GM18499 (cell line): Measurements from ENCODE around the gene TMEM95.

Experiments
- ATAC-seq: cut with Tn5 transposase; IDR thresholded peaks from one replicate; pipeline ENCODE4 v1.9.1; 2021; ENCODE audit warnings: moderate number of reproducible peaks; ENCODE audit not compliant: insufficient read depth, unreplicated experiment

The TMEM95 gene

GRCh38 chr17:7355053-7355452 lies at the start of gene TMEM95:
TMEM95 (plus strand) TSS chr17:7355156; CDS start chr17:7355205, 49 bp downstream.
- no peak for ATAC-seq

GRCh38 chr17:7306911-7307685 lies 47.9 kb upstream of the TMEM95 start, which contains the start of gene EIF5A:
EIF5A (plus strand) TSS chr17:7307628; CDS start chr17:7309636, 2,008 bp downstream.
- peak; percentile 56 for ATAC-seq

- ATAC-seq: no peak
Measured at GRCh38 chr17:7307686-7308624, 47.0 kb upstream of the TMEM95 start.

GRCh38 chr17:7308625-7309433 lies 46.1 kb upstream of the TMEM95 start:
- no peak for ATAC-seq

- no peak for ATAC-seq
Measured at GRCh38 chr17:7309628-7310027, 45.3 kb upstream of the TMEM95 start.

GRCh38 chr17:7311110-7311705 lies 43.7 kb upstream of the TMEM95 start:
- ATAC-seq: no peak

GRCh38 chr17:7312432-7313087 lies 42.4 kb upstream of the TMEM95 start:
- no peak for ATAC-seq

GRCh38 chr17:7313088-7313889 lies 41.7 kb upstream of the TMEM95 start:
- ATAC-seq: no peak

GRCh38 chr17:7313890-7314718 lies 40.9 kb upstream of the TMEM95 start:
- no peak for ATAC-seq

- ATAC-seq: no peak
Measured at GRCh38 chr17:7314719-7315569, 40.0 kb upstream of the TMEM95 start, which contains the start of gene GPS2. GPS2 (minus strand) TSS chr17:7315360; CDS start chr17:7315052, 308 bp downstream.

- ATAC-seq: no peak
Measured at GRCh38 chr17:7315570-7316235, 39.3 kb upstream of the TMEM95 start.

GRCh38 chr17:7317161-7317803 lies 37.7 kb upstream of the TMEM95 start:
- ATAC-seq: no peak

- no peak for ATAC-seq
Measured at GRCh38 chr17:7318121-7318860, 36.7 kb upstream of the TMEM95 start.

GRCh38 chr17:7321466-7321865 lies 33.5 kb upstream of the TMEM95 start:
- ATAC-seq: no peak
